ENCODE results near the gene PDIK1L.
"Not testable (repeated sequence)": the region's sequence is repeated elsewhere in the genome, so short reads cannot be mapped to it uniquely, and the experiment has no call there.

The PDIK1L gene

DNA sequence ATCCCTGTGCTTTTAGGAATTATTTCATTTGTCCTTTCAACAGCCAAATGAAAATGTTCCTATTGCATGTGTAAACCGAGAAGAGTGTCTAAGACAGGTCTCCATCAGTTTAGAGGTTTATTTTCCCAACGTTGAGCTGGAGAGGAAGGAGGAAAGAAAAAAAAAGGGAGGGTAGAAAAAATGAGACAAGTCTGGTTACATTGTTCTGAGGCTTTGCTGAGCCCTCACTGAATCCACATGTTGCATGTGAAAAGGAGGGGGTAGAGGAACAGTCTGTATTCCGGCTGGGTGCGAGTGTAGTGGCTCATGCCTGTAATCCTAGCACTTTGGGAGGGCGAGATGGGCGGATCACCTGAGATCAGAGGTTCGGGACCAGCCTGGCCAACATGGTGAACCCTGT, 19.2 kb upstream of the PDIK1L start:
- no peak for DNase-seq

GRCh38 chr1:26093569-26093968, 18.1 kb upstream of the PDIK1L start:
- not testable (repeated sequence) for DNase-seq

GRCh38 chr1:26094076-26094669, 17.5 kb upstream of the PDIK1L start:
- no peak for DNase-seq

DNA sequence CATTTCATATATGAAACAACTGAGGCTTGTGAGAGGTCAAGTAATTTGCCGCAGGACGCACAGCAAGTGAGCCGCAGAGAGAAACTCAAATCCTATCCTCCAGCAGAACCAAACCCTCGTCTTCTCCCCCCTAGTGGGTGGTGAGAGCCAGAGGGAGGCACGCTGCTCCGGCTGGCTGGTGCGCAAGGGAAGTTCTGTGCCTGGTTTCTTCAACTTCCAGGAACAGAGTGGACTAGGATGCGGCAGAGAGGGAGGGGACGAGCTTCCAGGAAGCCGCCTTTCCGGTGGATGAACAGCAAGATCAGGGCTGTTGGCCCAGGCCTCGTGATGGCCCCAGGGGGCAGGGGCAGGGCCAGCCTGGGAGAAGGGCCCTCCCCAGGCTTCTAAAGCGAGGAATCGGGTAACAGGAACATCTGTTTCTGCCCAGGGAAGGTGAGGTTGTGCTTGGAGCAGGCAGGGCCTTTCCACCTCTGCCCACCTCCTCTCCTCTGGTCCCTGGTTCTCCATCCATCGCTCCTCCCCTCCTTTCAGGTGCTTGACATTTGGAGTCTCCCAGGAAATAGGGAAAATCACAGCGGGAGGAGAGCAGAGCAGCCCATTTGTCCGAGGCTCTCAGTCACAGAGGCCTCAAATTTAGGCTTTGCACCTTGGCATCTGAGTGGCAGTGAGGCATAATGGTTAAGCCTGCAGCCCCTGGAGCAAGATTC, 16.8 kb upstream of the PDIK1L start:
- peak; percentile 76 for DNase-seq

- DNase-seq: no peak
These were observed 15.2 kb upstream of the PDIK1L start for GRCh38 chr1:26096471-26096870.

DNA sequence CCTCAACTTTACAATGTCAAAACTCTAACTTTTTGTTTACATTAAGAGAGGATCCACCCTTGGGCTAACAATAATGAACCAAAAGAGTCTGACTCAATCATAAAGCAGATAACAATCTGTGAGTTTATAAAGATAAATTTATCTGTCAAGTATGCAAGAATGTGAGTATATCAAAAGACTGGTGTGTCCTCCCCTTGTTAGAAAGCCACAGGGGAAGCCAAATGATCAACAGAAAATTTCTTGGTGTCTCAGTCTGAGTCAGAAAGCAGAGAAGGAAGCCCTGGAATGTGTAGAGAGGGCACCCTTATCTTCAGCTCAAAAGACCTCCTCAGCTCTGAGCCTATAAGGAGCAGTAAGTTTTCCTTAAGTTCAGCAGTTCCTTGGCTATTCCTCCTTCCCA, 13.9 kb upstream of the PDIK1L start:
- DNase-seq: no peak

DNA sequence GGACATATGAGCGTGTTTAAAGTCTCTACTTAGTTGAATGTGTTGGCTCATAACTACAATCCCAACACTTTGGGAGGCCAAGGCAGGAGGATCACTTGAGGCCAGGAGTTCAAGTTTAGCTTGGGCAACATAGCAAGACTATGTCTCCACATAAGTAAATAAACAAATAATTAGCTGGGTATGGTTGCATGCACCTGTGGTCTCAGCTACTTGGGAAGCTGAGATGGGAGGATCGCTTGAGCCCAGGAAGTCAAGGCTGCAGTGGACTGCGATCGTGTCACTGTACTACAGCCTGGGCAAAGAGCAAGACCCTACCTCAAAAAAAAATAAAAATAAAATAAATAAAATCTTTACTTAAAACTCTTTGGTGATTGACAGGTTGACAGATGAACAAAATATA, 13.0 kb upstream of the PDIK1L start:
- DNase-seq: no peak

GRCh38 chr1:26099780-26100179, 11.8 kb upstream of the PDIK1L start:
- DNase-seq: no peak

DNA sequence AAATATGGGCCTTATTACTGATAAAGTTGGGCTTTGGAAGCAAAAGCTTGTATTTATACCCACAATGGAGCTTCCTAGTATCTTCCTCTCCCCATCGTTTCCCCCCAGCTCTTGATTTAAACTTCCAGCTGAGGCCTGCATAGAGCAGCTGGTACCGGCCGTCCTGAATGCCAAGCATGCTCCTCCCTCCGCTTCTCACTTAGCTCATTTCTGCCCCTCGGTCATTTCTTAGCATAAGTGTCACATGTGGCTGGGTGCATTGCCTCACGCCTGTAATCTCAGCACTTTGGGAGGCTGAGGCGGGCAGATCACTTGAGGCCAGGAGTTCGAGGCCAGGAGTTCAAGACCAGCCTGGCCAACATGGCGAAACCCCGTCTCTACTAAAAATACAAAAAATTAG, 11.4 kb upstream of the PDIK1L start:
- DNase-seq: not testable (repeated sequence)

GRCh38 chr1:26102119-26102518, 9.5 kb upstream of the PDIK1L start:
- DNase-seq: no peak

DNA sequence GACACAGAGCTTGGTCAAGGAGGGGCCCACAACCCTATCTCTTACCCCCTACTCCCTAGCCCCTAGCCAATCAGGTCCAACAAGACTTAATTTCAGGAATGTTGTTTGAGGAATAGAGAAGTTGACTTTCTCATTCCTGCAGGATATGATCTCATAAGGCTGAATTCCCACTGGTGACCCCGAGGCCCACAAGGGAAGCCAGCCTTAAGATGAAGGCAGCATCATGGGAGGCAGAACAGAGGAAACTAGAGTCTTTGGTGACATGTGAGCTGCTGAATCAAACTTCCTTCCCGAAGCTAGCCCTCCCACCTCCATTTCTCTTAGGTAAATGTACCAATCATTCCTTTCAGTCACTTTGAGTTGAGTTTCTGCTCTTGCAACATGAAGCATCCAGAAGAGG, 9.1 kb upstream of the PDIK1L start:
- no peak for DNase-seq

DNA sequence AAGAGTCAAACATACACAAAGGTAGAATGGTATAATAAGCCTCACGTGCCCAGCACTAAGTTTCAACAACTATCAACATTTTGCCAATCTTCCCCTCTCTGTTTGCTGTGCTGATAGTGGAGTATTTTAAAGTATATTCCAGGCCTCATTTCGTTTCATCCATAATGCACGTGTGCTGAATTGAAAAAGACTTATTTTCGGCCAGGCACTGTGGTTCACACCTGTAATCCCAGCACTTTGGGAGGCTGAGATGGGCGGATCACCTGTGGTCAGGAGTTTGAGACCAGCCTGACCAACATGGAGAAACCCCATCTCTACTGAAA, 6.4 kb upstream of the PDIK1L start:
- not testable (repeated sequence) for DNase-seq

DNA sequence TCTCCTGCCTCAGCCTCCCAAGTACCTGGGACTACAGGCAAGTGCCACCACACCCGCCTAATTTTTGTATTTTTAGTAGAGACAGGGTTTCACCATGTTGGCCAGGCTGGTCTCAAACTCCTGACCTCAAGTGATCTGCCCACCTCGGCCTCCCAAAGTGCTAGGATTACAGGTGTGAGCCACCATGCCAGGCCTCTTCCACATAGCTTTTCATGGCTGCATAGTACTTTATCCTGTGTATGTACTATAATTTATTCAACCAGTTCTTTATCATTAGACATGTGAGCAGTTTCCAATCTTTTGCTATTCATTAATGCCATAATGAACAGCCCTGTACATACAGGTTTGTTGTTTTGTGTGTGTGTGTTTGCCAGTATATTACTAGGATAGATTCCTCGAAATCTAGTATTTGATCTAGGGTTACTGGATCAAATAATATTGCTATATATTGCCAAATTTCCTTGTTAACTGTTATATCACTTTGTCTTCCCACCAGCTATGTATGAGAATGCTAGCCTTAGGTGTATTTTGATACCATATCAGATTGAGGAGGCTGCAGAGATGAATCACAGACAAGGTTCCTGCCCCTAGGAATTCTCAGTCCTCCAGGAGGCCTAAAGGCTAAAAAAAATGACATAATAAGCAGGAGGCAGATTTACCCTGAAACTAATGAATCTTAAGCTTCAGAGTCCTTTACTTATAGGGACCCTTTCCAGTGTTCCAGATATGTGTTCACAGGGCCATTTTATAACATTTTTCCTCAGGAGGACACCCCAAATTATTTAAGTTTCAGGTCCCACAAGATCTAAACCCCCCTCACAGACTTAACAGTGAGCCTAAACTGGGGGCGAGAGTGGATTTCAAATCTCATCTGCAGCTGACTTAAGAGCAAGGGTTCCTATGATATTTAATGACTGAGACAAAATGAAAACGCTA, 2.1 kb upstream of the PDIK1L start:
- DNase-seq: no peak

DNA sequence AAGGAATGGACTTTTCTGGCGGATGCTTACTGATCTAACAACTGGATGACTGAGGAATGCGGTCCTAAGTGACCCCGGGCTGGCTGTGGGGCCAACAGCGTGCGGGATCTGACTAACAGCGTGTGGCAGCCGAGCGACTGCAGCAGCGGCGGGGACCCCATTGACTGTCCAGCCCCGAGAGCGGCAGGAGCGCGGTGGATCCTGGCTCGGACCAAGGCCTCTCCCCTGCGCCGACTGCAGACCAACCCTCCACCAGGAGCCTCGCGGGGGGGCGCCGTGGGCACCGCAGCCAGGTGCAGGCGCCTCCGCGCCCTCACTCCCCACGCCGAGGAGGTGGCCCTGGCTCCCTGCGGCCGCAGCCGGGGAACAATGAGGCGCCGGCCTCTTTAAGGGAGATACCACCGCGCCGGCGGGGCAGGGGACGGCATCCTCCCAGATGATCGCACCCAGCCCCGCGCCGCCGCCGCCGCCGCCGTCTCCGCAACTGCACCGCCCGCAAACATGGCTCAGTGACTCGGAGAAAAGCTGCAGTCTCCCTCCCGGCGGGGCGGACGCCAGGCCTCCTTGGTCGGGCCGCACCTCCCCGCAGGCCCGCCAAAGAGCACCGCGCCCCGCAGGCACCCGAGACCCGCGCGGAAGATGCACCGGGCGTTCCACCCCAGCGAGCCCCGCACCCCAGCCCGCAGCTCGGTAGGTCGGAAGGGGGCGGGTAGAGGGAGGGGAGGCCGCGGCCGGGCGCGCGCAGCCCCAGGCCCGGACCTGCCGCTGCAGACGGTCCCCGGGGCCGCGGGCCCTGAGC, 694 bp upstream of the PDIK1L start:
- peak; percentile 67 for DNase-seq

- DNase-seq: peak; percentile 79
These were observed 767 bp downstream of the PDIK1L start for GRCh38 chr1:26112407-26112775.

- DNase-seq: no peak
These were observed 2.7 kb downstream of the PDIK1L start for GRCh38 chr1:26114165-26114927.

GRCh38 chr1:26119892-26120608, 8.4 kb downstream of the PDIK1L start:
- DNase-seq: no peak

DNA sequence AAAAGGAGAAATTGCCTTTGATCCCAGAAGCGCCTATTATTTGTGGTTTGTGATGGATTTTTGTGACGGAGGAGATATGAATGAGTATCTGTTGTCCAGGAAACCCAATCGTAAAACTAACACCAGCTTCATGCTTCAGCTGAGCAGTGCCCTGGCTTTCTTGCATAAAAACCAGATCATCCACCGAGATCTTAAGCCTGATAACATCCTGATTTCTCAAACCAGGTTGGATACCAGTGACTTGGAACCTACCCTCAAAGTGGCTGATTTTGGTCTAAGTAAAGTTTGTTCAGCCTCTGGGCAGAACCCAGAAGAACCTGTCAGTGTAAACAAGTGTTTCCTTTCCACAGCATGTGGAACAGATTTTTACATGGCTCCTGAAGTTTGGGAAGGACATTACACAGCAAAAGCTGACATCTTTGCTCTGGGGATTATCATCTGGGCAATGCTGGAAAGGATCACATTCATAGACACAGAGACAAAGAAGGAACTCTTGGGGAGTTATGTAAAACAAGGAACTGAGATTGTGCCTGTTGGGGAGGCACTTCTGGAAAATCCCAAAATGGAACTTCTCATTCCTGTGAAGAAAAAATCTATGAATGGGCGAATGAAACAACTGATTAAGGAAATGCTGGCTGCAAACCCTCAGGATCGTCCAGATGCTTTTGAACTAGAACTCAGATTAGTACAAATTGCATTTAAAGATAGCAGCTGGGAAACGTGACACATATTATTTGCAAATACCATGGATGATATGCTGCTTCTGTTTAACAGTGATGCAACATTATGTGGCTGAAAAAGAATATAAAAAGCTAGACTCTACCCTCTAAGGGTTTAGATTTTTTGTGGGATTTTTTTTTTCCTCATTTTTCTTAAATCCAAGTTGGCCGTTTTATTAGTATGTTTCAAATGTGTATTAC, 10.5 kb downstream of the PDIK1L start:
- no peak for DNase-seq

DNA sequence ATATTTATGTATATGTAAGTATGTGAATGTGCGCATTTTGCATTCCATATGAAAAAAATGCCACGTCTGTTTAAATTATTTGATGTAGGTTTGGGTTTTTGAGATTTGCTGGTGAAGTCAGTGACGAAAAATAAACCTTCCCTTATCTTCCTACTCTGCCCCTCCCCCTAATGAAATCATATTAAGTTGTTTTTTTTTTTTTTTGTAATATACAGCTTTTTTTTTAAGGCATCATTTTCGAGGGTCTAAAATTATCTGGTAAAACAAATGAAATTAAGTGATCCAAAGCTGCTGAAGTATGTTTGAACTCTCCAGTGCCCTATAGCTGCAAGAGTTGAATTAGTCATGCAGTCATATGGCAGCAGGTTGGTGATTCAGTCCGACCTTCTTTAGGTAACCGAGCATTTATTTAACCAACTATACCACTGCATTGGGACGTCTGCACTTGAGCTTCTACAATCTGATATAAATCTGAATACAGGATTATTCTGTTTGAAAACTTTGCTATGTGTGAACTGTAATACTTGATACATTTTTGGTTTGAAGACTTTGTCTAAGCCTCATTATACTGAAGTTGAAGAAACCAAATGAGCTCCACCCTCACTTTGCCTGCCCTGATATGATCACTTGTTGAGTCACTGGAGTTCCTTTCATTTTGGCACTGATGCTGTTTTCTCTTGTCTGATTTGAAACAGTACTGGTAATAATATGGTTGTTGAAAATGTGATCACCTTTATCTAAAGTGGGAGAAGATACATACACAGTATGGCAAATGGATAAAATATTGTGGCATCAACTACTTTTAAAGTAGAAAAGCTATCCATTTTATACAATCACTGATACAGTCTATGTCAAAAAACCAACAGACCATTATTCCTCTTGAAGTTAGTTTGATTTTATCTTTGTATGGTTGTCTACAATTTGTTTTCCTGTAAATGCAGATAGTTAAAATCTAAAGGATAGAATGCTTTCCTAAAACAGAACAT, 11.7 kb downstream of the PDIK1L start:
- DNase-seq: no peak

All from DMS153 (cell line).